HG03521 (cell line): ENCODE results near the gene SIL1.

Experiments
- ATAC-seq: cut with Tn5 transposase; IDR thresholded peaks from one replicate; pipeline ENCODE4 v1.9.1; 2021; ENCODE audit warnings: mild to moderate bottlenecking, moderate library complexity; ENCODE audit not compliant: unreplicated experiment

SIL1 gene

GRCh38 chr5:139146809-139147482 is 51.2 kb downstream of the SIL1 start:
- ATAC-seq, result no peak

DNA sequence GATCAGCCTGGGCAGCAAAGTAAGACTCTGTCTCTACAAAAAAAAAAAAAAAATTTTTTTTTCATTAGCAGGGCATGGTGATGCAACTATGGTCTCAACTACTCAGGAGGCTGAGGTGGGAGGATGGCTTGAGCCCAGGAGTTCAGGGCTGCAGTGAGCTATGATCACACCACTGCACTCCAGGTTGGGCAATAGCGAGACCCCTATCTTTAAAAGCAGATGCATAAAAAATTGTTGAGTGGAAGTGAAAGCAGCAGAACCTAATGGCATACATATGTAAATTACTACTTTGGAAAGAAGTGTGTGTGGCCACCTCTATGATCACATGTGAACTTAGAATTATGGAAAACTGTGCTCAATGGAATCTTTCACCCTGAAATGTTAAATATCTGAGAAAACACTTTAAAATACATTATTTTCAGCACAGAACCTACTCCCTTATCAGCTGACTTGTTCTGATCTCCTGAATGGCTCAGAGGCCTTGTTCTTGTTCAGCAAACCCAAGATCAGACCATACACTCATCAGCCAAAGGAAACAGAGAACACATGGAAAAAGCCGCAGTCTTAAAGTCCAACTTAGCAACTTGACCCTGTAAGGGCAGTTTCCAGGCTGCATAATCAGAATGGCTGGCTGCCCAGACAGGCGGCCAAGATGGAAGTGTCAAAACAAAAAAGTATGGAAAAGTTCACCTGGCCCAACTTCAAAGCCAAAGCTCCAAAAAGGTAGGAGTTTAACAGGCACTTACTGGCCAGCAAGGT is 56.5 kb downstream of the SIL1 start:
- no peak for ATAC-seq

DNA sequence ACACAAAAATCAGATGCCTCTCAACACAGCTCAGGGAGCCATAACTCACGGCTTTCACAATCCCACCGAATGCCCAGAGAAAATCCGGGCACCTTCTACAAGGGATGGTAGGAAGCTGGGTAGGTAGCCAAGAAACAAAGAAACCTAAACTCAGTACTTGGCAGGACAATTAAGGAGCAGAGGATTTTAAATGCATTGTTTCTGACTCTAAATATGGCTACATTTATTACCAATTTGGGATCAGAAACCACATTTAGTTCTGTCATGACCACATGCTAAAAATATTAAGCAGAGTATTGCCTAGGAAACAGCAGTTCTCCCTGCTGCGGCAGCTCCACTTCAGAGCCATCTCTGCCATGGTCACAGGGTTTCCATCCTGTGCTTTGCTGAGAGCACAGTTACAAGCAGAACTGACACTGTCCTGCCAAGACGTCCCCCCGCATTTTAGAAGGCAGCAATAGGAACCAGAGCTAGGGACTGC is 57.5 kb downstream of the SIL1 start:
- ATAC-seq, result no peak

- no peak for ATAC-seq
Measured at GRCh38 chr5:139138809-139139208, 59.4 kb downstream of the SIL1 start.

- no peak for ATAC-seq
Measured at GRCh38 chr5:139138109-139138508, 60.1 kb downstream of the SIL1 start.

- no peak for ATAC-seq
Measured at GRCh38 chr5:139137697-139138096, 60.5 kb downstream of the SIL1 start.

GRCh38 chr5:139134906-139135305 is 63.3 kb downstream of the SIL1 start:
- ATAC-seq, result no peak

GRCh38 chr5:139133282-139133681 is 64.9 kb downstream of the SIL1 start:
- ATAC-seq, result no peak

DNA sequence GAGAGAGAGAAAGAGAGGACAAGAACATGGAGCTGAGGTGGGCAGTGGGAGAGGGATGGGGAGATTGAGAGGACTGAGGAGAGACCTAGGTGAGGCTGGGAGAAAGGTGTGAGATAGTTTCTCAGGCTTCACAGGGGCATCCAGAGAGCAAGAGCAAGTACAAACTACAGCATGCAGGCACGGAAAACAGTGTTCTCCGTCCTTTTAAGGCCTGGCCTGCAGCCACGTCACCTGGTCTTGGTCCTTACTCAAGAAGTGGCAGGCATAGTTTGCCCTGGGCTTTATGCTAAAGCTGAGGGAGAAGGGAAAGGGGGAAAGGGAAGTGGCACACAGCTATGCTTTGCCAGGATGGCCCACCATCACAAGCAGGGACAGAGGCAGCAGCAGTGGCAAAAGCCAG is 65.7 kb downstream of the SIL1 start:
- no peak for ATAC-seq

DNA sequence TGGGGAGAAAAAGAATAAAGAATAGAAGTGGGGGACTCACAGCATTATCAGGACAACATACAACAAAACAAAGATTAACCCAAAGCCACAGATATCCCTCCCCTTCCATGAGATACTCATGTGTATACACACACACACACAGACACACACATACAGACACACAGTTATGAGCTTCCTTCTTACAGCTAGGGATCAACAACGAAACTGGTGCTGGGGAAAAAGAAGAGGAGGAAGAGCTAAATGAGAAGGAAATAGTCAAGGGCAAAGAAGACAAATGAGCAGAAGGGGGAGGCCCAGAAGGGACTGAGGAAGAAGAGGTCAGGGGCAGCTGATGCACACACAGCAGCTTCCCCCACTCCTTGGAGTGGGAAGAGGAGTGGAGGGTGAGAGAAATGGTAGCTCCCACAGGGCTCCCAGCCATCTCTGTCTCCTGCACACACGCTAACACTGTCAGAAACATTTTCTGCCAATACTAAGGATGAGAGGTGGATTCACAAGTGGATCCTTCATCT is 66.2 kb downstream of the SIL1 start:
- no peak for ATAC-seq

- no peak for ATAC-seq
Measured at GRCh38 chr5:139131465-139131864, 66.7 kb downstream of the SIL1 start.

- ATAC-seq, result no peak
Measured at GRCh38 chr5:139131062-139131461, 67.1 kb downstream of the SIL1 start.

DNA sequence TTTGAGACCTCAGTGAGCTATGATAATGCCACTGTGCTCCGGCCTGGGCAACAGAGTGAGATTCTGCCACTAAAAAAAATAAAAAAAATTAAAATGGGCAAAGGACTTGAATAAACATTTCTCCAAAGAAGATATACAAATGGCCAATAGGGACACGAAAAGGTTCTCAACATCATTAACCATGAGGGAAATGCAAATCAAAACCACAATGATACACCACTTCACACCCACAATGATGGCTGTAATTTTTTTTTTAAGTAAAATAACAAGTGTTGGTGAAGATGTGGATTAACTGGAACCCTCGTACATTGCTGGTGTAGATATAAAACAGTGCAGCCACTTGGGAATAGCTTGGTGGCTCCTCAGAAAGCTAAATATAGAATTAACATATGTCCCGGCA is 68.0 kb downstream of the SIL1 start:
- ATAC-seq, result no peak

GRCh38 chr5:139126711-139127111 is 71.5 kb downstream of the SIL1 start:
- ATAC-seq, result no peak

- no peak for ATAC-seq
Measured at GRCh38 chr5:139125991-139126390, 72.2 kb downstream of the SIL1 start.

DNA sequence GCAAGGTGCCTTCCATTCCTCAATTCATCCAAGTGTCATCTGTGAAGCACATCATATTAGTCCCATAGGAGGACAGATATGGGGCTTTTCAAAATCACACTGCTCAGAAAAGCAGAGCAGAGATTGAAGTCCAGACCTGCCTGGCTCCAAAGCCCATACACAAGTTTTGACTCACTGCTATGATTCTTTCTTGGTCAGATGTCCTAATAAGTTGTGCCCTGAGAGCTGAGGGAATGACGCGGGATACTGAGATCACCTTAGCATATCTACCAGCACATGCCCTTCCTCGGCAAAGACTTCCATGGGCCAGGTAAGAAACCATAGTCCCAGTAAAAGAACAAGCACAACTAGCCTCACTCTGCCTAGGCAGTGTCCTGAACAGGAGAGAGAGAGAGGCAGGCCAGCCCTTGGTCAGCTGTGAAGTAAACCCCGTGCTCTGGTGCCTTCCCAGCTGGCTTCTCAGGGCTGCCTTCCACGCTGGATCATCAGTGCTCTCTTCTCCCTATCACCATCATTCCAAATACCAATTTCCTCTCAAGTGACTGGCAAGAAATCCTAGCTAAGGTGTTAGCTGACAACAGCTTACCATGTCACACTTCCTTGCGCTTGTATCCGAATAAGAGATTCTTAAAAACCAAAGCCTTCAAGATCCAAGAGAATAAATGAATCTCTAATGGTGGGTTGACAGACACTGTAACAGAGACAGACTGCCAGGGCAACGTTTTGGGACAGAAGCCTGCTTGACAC is 73.2 kb downstream of the SIL1 start:
- no peak for ATAC-seq

- ATAC-seq, result no peak
Measured at GRCh38 chr5:139121120-139121519, 77.0 kb downstream of the SIL1 start.

- ATAC-seq, result no peak
Measured at GRCh38 chr5:139120521-139120920, 77.6 kb downstream of the SIL1 start.

DNA sequence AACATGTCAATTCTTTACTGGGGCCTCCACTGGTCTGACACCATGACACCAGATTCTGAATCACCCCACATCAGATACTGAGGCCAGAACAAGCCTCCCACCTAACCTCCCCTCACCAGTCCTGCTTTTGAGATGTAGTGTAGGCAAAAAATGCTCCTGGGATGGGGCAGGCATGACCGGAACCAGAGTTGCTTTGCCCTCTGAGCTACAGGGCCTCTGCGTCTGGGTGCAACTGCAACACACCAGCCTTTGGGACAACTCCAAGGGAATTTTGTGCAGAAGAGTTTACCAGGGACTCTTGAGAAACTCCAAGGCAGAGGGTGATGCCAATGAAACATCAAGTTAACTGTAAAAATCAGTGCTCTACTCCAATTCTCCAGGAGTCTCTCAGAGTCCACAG is 79.4 kb downstream of the SIL1 start:
- no peak for ATAC-seq

DNA sequence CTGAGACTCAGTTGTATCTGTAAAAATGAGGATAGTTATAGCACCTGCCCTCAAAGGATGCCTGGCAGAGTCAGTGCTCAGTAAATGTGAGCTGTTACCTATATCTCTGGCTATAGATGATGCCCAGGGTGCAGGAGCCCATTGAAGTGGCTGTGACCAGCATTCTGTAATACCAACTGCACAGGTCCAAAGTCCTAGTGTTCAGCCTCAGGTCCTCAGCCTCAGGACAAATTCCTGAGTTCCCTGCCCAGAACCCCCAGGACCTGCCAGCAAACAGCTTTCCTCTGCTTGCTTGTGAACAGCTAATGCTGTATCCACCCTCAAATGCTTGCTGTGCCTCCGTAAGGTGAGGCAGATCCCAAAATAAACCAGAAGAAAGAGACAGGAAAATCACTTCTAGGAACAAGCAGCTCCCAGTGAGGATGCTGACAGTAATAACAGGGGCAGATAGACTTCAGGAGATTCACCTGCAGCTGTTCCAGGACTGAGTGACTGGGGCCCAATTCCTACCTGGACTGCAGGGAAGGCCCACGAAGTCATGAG is 80.8 kb downstream of the SIL1 start:
- ATAC-seq, result no peak

DNA sequence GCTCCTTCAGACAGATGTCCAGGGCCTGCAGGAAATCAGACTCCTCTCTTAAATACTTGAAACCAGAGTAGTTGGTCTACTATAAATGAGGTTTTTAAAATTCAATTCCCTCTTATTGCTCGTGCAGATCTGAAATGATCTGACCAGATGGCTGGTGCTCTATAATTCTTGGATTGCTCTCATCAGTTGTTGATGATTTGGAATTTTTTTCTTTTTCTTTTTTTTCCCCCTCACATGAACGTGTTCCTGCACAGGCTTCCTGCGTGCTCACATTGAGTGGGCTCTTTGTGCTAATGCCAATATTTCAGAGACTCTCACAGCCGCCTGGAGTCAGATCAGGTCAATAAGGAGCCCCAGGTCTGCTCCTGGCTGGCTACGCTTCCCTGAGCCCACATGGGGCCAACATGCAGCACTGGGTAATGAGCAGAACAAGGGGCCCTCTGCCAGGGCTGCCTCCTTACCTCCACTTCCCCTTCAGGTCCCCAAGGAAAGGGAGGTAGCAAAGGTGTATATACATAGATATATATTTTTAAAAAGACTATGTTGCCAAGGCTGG is 82.0 kb downstream of the SIL1 start:
- ATAC-seq, result no peak
